GM19099 (cell line): ENCODE results near the gene RBM47.

Source experiments
- POLR2A ChIP-seq: IDR thresholded peaks from 3 replicates; pipeline ENCODE4 v1.6.1; 2011; ENCODE audit warnings: low read depth; ENCODE audit not compliant: insufficient read length; ENCODE audit errors: extremely low read depth

Gene RBM47

DNA sequence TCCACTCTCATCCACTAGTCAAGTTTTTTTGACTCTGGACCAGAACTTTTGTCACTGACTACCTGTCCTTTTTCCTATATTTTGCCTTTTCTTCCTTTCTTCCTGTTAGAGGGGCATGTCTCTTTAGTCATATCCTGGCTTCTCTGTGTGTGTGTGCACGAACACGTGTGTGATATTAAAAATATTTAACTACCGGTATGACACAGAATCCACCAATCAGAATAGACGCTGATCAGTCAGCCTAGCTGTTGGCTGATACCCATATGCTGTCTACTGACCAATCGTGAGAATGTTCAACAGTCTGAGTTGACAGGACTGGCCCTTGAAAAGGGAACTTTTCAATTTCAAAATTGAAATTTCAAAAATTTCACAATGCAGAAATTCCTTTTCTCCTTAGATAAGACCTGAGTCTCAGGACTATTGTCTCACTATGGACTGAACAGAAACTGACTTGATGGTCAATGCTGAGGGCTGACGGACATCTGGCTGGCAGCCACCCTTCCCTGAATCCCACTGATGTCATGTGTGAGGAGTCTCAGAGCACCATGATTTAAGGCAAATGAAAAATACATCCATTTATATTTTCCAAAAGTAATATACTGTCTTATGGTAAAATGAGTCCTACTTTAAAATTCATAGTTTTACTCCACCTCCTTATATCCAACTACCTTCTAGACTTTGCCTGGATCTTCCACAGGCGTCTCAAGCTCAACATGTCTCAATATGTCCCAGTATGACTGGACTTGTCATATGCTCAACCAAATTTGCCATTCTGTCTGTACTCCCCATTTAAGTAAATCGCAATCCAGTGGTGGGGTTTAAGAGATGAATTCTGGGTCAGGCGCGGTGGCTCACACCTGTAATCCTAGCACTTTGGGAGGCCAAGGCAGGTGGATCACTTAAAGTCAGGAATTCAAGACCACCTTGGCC is 216.5 kb downstream of the RBM47 start:
- no peak for TF ChIP-seq POLR2A

DNA sequence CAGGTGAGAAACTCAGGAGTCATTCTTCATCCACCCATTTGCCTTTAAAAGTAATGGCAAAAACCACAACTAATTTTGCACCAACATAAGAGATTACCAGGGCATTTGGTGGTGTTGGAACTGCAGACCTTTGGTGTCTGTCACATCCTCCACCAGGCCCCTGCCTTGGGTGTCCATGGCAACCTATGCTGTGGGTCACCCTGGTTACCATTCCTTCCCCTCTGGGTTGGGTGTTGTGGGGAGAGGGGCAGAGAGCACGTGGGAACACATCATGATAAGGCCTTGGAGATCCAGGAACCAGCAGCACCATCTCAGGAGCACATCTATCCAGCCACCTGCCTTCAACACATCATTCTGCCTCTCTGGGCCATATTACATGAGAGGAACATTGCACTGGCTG is 217.3 kb downstream of the RBM47 start:
- no peak for TF ChIP-seq POLR2A

DNA sequence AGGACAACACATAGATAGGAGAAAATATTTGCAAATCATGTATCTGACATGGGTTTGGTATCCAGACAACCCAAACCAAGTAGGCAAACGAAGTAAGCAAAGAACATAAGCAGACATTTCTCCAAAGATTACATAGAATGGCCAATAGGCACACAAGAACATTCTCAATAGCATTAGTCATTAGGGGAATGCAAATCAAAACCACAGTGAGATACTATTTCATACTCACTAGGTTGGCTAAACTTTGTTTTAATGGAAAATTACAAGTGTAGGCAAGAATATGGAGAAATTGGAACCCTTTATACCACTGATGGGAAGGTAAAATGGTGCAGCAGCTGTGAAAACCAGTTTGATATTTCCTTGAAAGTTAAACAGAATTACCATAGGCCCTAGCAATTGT is 219.8 kb downstream of the RBM47 start:
- no peak for TF ChIP-seq POLR2A

DNA sequence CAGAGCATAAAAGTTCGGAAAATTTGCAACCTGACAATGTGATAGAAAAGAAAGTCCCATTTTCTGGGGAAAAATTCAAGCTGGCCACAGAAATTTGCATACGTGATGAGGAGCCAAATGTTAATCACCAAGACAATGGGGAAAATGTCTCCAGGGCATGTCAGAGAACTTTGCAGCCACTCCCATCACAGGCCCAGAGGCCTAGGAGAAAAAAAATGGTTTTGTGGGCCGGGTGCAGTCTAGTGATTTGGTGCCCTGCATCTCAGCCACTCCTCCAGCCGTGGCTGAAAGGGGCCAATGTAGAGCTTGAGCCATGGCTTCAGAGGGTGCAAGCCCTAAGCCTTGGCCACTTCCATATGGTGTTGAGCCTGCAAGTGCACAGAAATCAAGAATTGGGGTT is 223.3 kb downstream of the RBM47 start:
- no peak for TF ChIP-seq POLR2A

DNA sequence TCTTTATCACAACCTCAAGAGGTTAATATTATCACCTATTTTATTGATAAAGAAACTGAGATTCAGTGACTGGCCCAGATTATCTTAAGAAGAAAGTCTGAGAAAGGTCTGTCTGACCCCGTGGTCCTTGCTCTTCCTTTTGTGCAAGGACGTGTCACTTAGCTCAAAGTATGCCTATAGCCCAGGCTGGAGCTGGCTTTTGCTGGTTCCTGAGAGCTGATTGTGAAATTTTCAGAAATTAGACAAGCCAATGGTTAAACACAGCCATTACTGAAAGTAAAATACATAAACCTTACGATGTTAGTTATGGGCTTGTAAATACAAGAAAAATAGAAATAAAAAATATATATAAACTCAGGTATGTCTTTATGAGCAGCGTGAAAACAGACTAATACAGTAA is 224.5 kb downstream of the RBM47 start:
- no peak for TF ChIP-seq POLR2A

DNA sequence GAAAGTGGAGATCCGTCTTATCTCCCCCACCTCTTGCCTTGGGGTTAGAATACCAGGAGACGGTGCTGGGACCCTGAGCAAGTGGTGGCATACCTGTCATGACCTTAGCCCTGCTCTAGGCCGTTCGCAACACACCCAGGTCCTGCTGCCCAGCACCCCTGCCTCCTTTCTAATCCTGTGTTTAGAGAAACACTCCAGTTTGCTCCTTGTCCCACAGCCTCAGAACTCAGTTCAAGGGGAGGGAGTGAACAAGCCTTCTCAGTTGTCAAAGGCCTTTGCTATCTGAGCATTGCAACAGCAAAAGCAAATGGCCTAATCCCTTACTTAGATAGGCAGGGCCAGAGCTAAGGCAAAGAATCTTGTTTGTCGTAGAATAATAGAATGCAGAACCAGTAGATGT is 226.6 kb downstream of the RBM47 start:
- no peak for TF ChIP-seq POLR2A

DNA sequence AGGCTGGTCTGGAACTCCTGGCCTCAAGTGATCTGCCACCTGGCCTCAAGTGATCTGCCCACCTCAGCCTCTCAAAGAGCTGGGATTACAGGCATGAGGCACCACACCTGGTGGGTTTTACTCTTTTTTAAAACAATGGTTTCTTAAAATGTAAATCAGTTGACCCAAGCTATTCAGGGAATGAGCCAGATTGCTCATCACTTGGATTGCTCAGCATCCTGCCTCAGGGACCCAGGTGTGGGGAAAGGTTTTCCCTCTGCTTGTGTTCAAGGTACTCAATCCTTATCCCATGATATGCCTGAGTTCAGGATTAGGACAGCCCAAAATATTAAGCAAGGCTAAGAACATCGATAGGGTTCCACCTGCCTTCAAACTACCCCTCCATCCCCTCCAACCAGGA is 227.1 kb downstream of the RBM47 start:
- no peak for TF ChIP-seq POLR2A

DNA sequence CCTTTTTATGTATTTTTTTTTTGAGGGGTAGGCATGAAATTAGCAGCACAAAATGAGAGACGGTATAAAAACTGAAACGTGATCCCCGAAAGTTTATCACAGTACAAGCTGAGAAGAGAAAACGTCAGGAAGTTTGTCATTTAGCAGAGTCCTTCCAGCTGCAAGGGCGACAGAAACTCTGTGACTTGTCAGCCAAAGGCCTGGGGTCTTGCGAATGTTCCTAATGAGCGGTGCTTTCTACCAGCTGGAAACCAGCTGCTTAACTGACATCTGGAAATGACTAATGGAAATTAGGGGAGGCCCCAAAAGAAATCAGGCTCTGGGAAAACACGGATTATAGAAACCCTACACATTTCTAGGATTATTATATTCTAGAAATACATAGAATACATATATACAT is 228.0 kb downstream of the RBM47 start:
- no peak for TF ChIP-seq POLR2A

DNA sequence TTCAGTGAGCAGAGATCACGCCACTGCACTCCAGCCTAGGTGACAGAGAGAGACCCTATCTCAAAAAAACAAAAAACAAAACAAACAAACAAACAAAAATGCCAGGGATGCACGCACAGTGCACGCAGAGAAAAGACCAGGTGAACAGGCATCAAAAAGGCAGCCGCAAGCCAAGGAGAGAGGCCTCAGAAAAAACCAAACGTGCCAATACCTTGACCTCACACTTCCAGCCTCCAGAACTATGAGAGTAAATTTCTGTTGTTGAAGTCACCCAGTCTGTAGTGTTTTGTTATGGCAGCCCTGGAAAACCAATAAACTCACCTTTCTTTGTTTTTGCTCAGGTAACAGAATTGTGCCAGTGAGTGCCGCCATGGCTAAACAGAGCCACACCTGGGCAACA is 228.6 kb downstream of the RBM47 start:
- TF ChIP-seq POLR2A: no peak

DNA sequence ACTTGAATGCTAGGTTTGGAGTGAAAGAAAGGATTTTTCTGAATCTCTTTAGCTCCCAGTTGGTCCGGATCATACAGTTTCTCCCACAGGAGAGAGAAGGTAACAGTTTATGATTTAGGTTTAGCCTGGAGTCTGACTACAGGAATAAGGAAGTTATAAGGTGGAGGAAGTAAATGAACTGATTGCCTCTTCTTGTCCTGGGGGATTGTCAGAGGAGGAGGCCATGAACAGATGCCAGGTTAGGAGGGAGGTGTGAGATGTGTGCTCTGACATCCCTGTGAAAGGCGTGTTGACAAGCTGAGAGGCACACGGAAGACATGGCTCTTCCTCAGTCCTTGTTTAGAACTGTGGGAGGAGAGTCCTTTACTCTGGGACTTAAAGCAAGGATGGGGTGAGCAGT is 230.1 kb downstream of the RBM47 start:
- TF ChIP-seq POLR2A: no peak

DNA sequence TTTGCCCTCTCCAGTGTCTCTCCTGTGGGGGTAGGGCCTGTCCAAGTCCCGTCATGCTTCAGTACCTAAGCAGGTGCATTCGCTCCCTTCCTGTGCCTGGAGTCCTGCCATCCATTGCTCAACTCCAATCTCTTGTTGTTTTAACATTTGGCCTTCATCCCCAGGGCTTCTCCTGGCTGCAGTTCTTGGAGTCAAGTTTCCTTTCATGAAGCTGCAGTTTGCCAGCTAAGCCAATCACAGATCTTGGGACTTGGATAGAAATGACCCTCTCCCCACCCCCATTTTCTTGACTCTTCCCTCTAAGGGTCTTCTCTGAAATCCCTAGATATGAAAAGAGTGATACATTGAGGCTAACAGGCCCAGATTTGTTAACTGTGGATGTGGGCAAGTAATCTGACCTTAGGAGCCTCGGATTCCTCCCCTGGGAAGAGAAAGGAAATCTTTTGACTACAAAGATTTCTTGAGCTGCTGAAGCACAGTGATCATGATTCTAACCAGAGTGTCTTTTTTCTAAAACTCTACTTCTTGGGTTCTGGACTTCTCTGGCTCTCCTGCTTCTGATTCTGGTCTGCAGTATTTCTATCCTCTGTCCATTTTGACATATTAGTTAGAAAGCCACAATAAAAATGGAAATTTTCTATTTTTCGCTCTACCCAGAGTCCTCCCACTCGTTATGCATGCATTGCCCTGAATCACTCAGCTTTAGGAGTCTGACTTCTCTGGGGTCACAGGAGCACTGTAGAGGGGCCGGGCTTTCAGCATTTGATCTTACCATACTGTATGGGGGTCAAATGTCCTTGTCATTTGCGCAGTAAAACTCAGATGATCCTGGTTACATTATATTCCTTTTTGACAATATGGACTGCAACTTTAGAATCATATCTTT is 233.5 kb downstream of the RBM47 start:
- TF ChIP-seq POLR2A: no peak

DNA sequence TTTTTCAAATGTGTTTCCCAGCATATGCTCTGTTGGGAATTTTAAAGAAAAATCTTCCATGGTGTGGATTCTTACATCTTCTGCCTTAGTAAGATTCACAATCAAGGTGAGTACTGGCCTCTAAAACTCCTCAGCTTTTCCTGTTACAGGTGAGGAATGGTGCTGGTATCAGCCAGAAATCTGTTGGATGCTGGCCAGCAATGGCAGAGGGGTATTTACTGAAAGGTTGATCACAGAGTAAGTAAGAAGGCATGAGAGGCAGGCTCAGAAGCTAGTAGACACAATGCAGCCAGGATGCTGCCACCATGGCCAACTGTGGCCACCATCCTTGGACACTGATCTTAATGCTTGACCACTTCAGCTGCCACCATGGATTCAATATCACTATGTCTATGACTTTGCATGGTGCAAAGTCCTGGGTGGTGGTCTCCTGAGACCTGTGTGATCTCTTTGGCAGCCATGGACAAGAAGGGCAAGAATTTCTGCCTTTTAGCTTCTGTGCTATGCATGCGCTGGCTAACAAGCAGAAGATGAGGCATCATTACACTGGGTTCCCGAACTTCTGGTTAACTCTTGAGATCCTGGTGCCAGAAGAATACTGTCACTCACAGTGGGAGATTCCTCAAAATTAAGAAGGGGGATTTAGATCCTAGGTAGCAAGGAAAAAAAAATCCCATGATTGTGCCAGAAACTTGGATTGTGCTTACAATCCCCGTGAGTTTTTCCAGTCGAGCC is 234.3 kb downstream of the RBM47 start:
- no peak for TF ChIP-seq POLR2A

DNA sequence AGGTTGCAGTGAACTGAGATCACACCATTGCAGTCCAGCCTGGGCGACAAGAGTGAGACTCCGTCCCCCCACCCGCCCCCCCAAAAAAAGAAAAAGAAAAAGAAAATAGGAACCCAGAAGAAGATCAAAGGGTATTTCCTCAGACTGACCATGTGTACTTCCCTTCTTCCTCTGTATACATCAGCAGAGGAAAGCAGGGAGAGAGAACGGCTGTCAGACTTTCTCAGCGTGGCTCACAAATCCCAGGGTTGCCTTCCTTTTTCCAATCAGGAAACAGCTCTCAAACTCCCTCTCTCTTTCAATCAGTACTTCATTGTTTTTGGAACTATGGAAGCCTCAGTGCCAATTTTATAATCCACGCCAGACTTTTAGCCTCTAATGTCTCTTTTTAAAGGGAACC is 235.4 kb downstream of the RBM47 start:
- no peak for TF ChIP-seq POLR2A

DNA sequence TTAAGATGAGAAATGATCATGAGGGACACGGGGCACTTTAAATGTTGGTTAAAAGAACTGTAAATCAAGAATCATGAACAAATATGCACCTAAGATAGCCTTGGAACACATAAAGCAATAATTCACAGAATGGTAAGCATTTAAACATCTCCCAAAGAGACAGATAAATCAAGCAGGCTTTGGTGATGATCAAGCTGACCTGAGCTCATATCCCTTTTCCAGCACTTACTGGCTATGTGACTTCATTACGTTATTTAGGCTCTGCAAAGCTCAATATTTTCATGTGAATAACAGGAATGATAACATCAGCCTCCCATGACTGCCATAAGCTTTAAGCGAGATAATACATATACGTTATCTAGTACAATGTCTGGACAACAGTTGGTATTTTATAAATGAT is 239.7 kb downstream of the RBM47 start:
- no peak for TF ChIP-seq POLR2A

DNA sequence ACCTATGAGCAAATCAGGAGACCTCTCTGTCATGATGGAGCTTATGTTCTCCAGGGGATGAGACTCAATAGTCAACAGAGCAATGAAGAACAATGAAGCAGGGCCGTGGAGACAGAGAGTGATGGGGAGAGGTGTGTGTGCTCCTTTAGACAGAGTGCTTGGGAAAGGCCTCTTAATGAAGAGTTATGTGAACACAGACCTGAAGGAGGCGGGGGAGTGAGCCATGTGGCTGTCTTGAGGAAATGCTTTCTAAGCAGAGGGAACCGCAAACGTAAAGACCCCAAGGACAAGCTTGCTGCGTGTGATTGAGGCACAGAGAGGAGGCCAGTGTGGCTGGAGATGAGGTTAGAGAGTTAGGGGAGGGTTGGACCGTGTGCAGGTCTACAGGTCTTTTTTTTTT is 241.4 kb downstream of the RBM47 start:
- no peak for TF ChIP-seq POLR2A

DNA sequence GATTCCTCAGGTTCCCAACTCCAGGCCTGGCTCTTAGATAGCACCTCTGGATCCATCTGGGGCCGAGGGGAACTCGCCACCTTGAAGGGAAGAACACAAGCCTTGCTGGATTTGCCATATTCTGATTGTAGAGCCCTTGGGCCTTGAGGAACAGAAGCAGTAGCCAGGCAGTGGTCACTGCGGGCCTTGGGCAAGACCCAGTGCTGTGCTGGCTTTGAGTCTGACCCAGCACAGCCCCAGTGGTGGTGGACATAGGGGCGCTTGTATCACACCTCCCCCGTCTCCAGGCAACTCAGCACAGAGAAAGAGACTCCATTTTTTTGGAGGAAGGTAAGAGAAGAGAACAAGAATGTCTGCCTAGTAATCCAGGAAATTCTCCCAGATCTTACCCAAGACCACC is 249.0 kb downstream of the RBM47 start:
- no peak for TF ChIP-seq POLR2A

DNA sequence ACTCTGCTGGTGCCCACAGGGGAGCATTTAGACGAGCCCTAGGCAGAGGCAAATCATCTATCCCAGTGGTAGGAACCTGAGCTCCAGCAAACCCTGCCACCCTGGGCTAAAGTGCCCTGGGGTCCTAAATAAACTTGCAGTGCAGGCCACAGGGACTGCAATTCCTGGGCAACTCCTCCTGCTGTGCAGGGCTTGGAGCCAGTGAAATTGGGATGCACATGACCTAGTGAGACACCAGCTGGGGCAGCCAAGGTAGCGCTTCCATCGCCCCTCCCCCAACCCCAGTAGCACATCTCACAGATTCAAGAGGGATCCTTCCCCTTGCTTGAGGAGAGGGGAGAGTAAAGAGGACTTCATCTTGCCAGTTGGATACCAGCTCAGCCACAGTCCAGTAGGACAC is 250.4 kb downstream of the RBM47 start:
- TF ChIP-seq POLR2A: no peak
